ENCODE measurements around the gene CASTOR2. TPM values are rescaled to one million over a fixed set of nuclear protein-coding genes. Genes with fewer than 3 reads are reported as not detected.

CASTOR2 gene
- total and polyA plus RNA-seq, 2 of the 8 experiments (the other 6 are each of a cell fraction or from before 2014, with no cell fraction given): 12.1 to 47.8 TPM

GRCh38 chr7:75055830-75056772 lies 91.6 kb downstream of the CASTOR2 start:
- Histone ChIP-seq H3K9me3 (ENCODE audit: insufficient read depth in 2 of 2, low read depth in 1 of 2, low read length in 1 of 2) (no peaks in the 10 kb centered on the region), H3K27me3 (replicated peaks in 1 of 4; ENCODE audit: control insufficient read depth in 3 of 4, extremely low read depth in 1 of 4, insufficient read depth in 3 of 4, low read length in 3 of 4) (no peaks in the 10 kb centered on the region), H2AK5ac (ENCODE audit: low read depth, low read length) (no peak overlapping the region), H3K4me2 (ENCODE audit: insufficient read depth in 1 of 2, low read depth in 2 of 2, low read length in 2 of 2) (no peak overlapping the region), H4K20me1 (replicated peaks in 1 of 2; ENCODE audit: control insufficient read depth in 1 of 2, insufficient read depth in 2 of 2, low read length in 2 of 2) (no peaks in the 10 kb centered on the region), H3K9ac (replicated peaks in 1 of 4; ENCODE audit: extremely low read depth in 1 of 4, low read depth in 3 of 4, low read length in 3 of 4) (no peak overlapping the region), H3K23ac (ENCODE audit: insufficient read length) (no peak overlapping the region), H3K79me1 (ENCODE audit: low read depth, low read length) (no peaks in the 10 kb centered on the region; the same call in 1 of the 2 replicates), H2BK120ac (replicated peaks; ENCODE audit: low read depth, low read length) (no peak overlapping the region), H3K18ac (ENCODE audit: extremely low read depth, low read length) (no peak overlapping the region), H3K36me3 (ENCODE audit: control insufficient read depth in 2 of 4, insufficient read depth in 4 of 4, low read length in 3 of 4) (peaks cover 22 to 77% (median 45%) of the 10 kb centered on the region in 4 experiments), H4K5ac (ENCODE audit: insufficient read length, low read depth, low read length) (no peak overlapping the region), H4K91ac (replicated peaks; ENCODE audit: insufficient read length, low read length) (no peak overlapping the region), H2AFZ (ENCODE audit: low read length) (no peak overlapping the region), H3K14ac (ENCODE audit: insufficient read length) (no peak overlapping the region), H2BK5ac (ENCODE audit: low read depth, low read length) (no peak overlapping the region; the same call in 1 of the 2 replicates), H3K79me2 (ENCODE audit: control insufficient read depth in 1 of 2, insufficient read depth in 2 of 2, low read length in 2 of 2) (no peaks in the 10 kb centered on the region), H3K4ac (replicated peaks; ENCODE audit: insufficient read length, low read depth, low read length) (no peak overlapping the region), H3K56ac (replicated peaks; ENCODE audit: insufficient read length, low read depth, low read length) (no peak overlapping the region), H4K8ac (ENCODE audit: extremely low read depth, insufficient read depth, low read length) (no peak overlapping the region), H2BK15ac (ENCODE audit: low read length) (no peak overlapping the region), H3K4me3 (ENCODE audit: extremely low read depth in 1 of 4, insufficient read depth in 2 of 4, low read depth in 3 of 4, low read length in 4 of 4) (no peak overlapping the region), H3K27ac (ENCODE audit: low read depth, low read length) (no peak overlapping the region), H2BK20ac (ENCODE audit: low read length) (no peak overlapping the region), H3K23me2 (ENCODE audit: low read depth, low read length) (no peaks in the 10 kb centered on the region), H3K4me1 (replicated peaks in 1 of 4; ENCODE audit: control insufficient read depth in 3 of 4, insufficient read depth in 4 of 4, low read length in 3 of 4) (no peaks in the 10 kb centered on the region), H2BK12ac (ENCODE audit: low read depth, low read length) (no peak overlapping the region)
- TF ChIP-seq FOSL1 (IDR thresholded peaks at IDR 0.05; ENCODE audit: insufficient read depth, low read depth, low read length) (no peak), CHD1 (IDR thresholded peaks at IDR 0.05; ENCODE audit: low read depth, low read length) (no peak), KDM1A (IDR thresholded peaks at IDR 0.05; ENCODE audit: borderline replicate concordance, low read length) (no peak), JUND (IDR thresholded peaks at IDR 0.05; ENCODE audit: low read length) (no peak), SIN3A (conservative IDR thresholded peaks at IDR 0.05 in 1 of 2, IDR thresholded peaks at IDR 0.05 in 1 of 2; ENCODE audit: low read depth in 1 of 2, low read length in 2 of 2) (no peak), ATF2 (IDR thresholded peaks at IDR 0.05; ENCODE audit: low read length) (no peak), POLR2A (IDR thresholded peaks at IDR 0.05; ENCODE audit: control extremely low read depth in 1 of 2, low read depth in 2 of 2, low read length in 2 of 2) (no peak), NANOG (IDR thresholded peaks at IDR 0.05; ENCODE audit: insufficient read depth, low read depth, low read length, poor library complexity, severe bottlenecking) (no peak), HDAC2 (IDR thresholded peaks at IDR 0.05; ENCODE audit: borderline replicate concordance in 1 of 2, low read depth in 2 of 2, low read length in 2 of 2) (no peak)
- no peak for DNase-seq (ENCODE audit: low read depth in 1 of 2, low spot score in 2 of 2)
- no peak for FAIRE-seq
- WGBS, 2 experiments (ENCODE audit: extremely low coverage in 1 of 2, insufficient coverage in 1 of 2, insufficient read length in 1 of 2, insufficient replicate concordance in 2 of 2, low coverage in 1 of 2, low lambda C conversion rate in 2 of 2, missing lambda C conversion rate in 1 of 2): 91% methylated on average over 14 of the region's 14 CpGs; no CpG with 5 or more reads in 1 of the 2 experiments
- POLR2A ChIA-PET (ENCODE audit: partially characterized antibody): interaction anchor here (0.7 to 1.5 kb wide), 4 partner anchors 12 to 480 kb away, joined by 3 to 5 read pairs (median 3); no protein-coding TSS in a partner anchor
- CTCF ChIA-PET (ENCODE audit: partially characterized antibody): interaction anchor here (1.3 kb wide), 1 partner anchor 10 kb away, joined by 3 read pairs; no protein-coding TSS in a partner anchor
